ENCODE data around the gene NOL6. TPM values are rescaled to one million over a fixed set of nuclear protein-coding genes. Genes with fewer than 3 reads are reported as not detected.

NOL6 gene
- total RNA-seq, 1 donor = 32.4 TPM

- DNase-seq (ENCODE audit: low read depth) = no peak
- no peak overlapping the region for H3K4me3 ChIP-seq (ENCODE audit: low read depth, low read length)
- TF ChIP-seq CTCF (IDR thresholded peaks at IDR 0.05; ENCODE audit: insufficient read depth, low read depth, low read length) = no peak
These were observed 5.5 kb downstream of the NOL6 start for GRCh38 chr9:33468215-33468730.

- no peak for TF ChIP-seq CTCF (IDR thresholded peaks at IDR 0.05; ENCODE audit: insufficient read depth, low read depth, low read length)
- no peak for DNase-seq (ENCODE audit: low read depth)
- no peak overlapping the region for H3K4me3 ChIP-seq (ENCODE audit: low read depth, low read length)
These were observed 6.2 kb downstream of the NOL6 start for GRCh38 chr9:33467526-33467925.

GRCh38 chr9:33466565-33467495 is 6.9 kb downstream of the NOL6 start:
- DNase-seq (ENCODE audit: low read depth) = peak; percentile 33
- H3K4me3 ChIP-seq (ENCODE audit: low read depth, low read length) = no peak overlapping the region
- TF ChIP-seq CTCF (IDR thresholded peaks at IDR 0.05; ENCODE audit: insufficient read depth, low read depth, low read length) = peak; percentile 96

- H3K4me3 ChIP-seq (ENCODE audit: low read depth, low read length) = no peak overlapping the region
- DNase-seq (ENCODE audit: low read depth) = no peak
- no peak for TF ChIP-seq CTCF (IDR thresholded peaks at IDR 0.05; ENCODE audit: insufficient read depth, low read depth, low read length)
These were observed 7.8 kb downstream of the NOL6 start for GRCh38 chr9:33465596-33466564.

GRCh38 chr9:33465096-33465495 is 8.6 kb downstream of the NOL6 start:
- no peak overlapping the region for H3K4me3 ChIP-seq (ENCODE audit: low read depth, low read length)
- DNase-seq (ENCODE audit: low read depth) = no peak
- no peak for TF ChIP-seq CTCF (IDR thresholded peaks at IDR 0.05; ENCODE audit: insufficient read depth, low read depth, low read length)

GRCh38 chr9:33464045-33464636 is 9.6 kb downstream of the NOL6 start:
- no peak for TF ChIP-seq CTCF (IDR thresholded peaks at IDR 0.05; ENCODE audit: insufficient read depth, low read depth, low read length)
- DNase-seq (ENCODE audit: low read depth) = no peak
- H3K4me3 ChIP-seq (ENCODE audit: low read depth, low read length) = no peak overlapping the region

All from fibroblast of villous mesenchyme (primary cell).